ENCODE data around the gene ZNF862. TPM values are rescaled to one million over a fixed set of nuclear protein-coding genes. Genes with fewer than 3 reads are reported as not detected.

ZNF862 gene
- total and polyA plus RNA-seq, 2 donors (not counting 3 experiments of a cell fraction or from before 2014, with no cell fraction given), result 10.8 to 14.7 TPM

- CTCF ChIA-PET, result no interaction called here
- no peak overlapping the region for H3K4me3 ChIP-seq (replicated peaks in 1 of 3; ENCODE audit: insufficient read depth in 1 of 3, low read depth in 1 of 3, low read length in 3 of 3)
- no peak overlapping the region for H3K4me2 ChIP-seq (ENCODE audit: insufficient read depth, low read length)
- H3K9me3 ChIP-seq (replicated peaks; ENCODE audit: control insufficient read depth, insufficient read depth, low read length), result no peaks in the 10 kb centered on the region
- FAIRE-seq, result no peak
- DNase-seq (ENCODE audit: low read depth, low spot score), result no peak
- intact Hi-C loops (cut with micrococcal nuclease) (no loop called here), dilution Hi-C loops (cut with MboI; ENCODE audit: extremely low pct_ligation_motif_present, low sequenced_read_pairs) (no loop called here)
- no peaks in the 10 kb centered on the region for H3K79me2 ChIP-seq (ENCODE audit: control insufficient read depth, insufficient read depth, low read length)
- H3K36me3 ChIP-seq (ENCODE audit: control insufficient read depth in 2 of 2, extremely low read depth in 1 of 2, insufficient read depth in 2 of 2, low read length in 2 of 2), result peaks cover 0 to 2% of the 10 kb centered on the region in 2 experiments
- TF ChIP-seq GATA2 (IDR thresholded peaks at IDR 0.05; ENCODE audit: insufficient read depth, insufficient read length, low read depth, low read length) (no peak), POLR2AphosphoS5 (IDR thresholded peaks at IDR 0.05; ENCODE audit: insufficient read depth, low read depth, low read length) (no peak), POLR2A (IDR thresholded peaks at IDR 0.05; ENCODE audit: low read depth, low read length) (no peak), MAX (IDR thresholded peaks at IDR 0.05; ENCODE audit: insufficient read depth, insufficient read length) (no peak), EZH2 (IDR thresholded peaks at IDR 0.05; ENCODE audit: borderline replicate concordance, low read depth, low read length, severe bottlenecking) (no peak), JUN (IDR thresholded peaks at IDR 0.05; ENCODE audit: borderline replicate concordance, insufficient read depth, insufficient read length, low read depth) (no peak), FOS (IDR thresholded peaks at IDR 0.05; ENCODE audit: borderline replicate concordance, insufficient read depth, low read length) (no peak), CTCF (IDR thresholded peaks at IDR 0.05; ENCODE audit: extremely low read depth in 1 of 2, insufficient read depth in 1 of 2, low read depth in 1 of 2, low read length in 2 of 2) (no peak), MYC (IDR thresholded peaks at IDR 0.05; ENCODE audit: low read depth, low read length) (no peak)
- H3K27ac ChIP-seq (ENCODE audit: insufficient read depth, low read depth, low read length), result no peak overlapping the region
- no peaks in the 10 kb centered on the region for H4K20me1 ChIP-seq (replicated peaks; ENCODE audit: control insufficient read depth, extremely low read depth, insufficient read depth, low read length)
- H2AFZ ChIP-seq (ENCODE audit: low read depth, low read length), result no peak overlapping the region
- H3K9me1 ChIP-seq (replicated peaks; ENCODE audit: control insufficient read depth, extremely low read depth, insufficient read depth, low read length), result no peaks in the 10 kb centered on the region
- no peaks in the 10 kb centered on the region for H3K4me1 ChIP-seq (ENCODE audit: control insufficient read depth, extremely low read depth, insufficient read depth, low read length)
- H3K9ac ChIP-seq (replicated peaks; ENCODE audit: extremely low read depth, insufficient read depth, low read length), result no peak overlapping the region
- BruUV-seq (replicated peaks), result no TSS peak
- POLR2A ChIA-PET, result no interaction called here
- no peaks in the 10 kb centered on the region for H3K27me3 ChIP-seq (ENCODE audit: control insufficient read depth in 2 of 2, insufficient read depth in 2 of 2, low read length in 2 of 2)
Observed at GRCh38 chr7:149846436-149847046, 8.4 kb downstream of the ZNF862 start.

All from endothelial cell of umbilical vein (primary cell).